Ascending aorta (tissue), 2 donors: ENCODE measurements around the gene ARFIP2. TPM values are rescaled to one million over a fixed set of nuclear protein-coding genes. Genes with fewer than 3 reads are reported as not detected.

Experiments
- DNase-seq, 2 donors: peaks; one replicate each; pipeline ENCODE4 v3.0.0-alpha.2; 2019; ENCODE audit warnings: low spot score in 2 of 2
- H3K27ac ChIP-seq, 2 donors: fragments of 200-600 bp; sonication (generic); one replicate each; pipeline ENCODE4 v1.5.1; 2016 to 2017; ENCODE audit warnings: mild to moderate bottlenecking in 1 of 2
- H3K27me3 ChIP-seq: fragments of 200-600 bp; sonication (generic); one replicate; pipeline ENCODE4 v1.5.1; 2017
- H3K36me3 ChIP-seq, 2 donors: fragments of 200-600 bp; sonication (generic); one replicate each; pipeline ENCODE4 v1.5.1; 2016
- H3K4me1 ChIP-seq, 2 donors: fragments of 200-600 bp; sonication (generic); one replicate each; pipeline ENCODE4 v1.5.1; 2016 to 2017; ENCODE audit warnings: mild to moderate bottlenecking in 1 of 2
- H3K4me3 ChIP-seq, 2 donors: fragments of 200-600 bp; sonication (generic); one replicate each; pipeline ENCODE4 v1.5.1; 2016 to 2017; ENCODE audit warnings: mild to moderate bottlenecking in 1 of 2
- H3K9me3 ChIP-seq, 2 donors: fragments of 200-600 bp; sonication (generic); one replicate each; pipeline ENCODE4 v1.5.1; 2016
- CTCF ChIP-seq, 3 experiments: fragments of 200-600 bp in 2 of 3; fragments of 450-650 bp in 1 of 3; sonication (generic) in 2 of 3; IDR thresholded peaks; one replicate each; pipeline ENCODE4 v1.5.1; 2016 to 2019; ENCODE audit warnings: antibody characterized with exemption in 3 of 3, mild to moderate bottlenecking in 1 of 3, moderate library complexity in 1 of 3
- intact Hi-C: fragments of 100-400 bp; cut with DNase I; formaldehyde crosslinking; loops from one replicate; pipeline ENCODE4 v1.15.1; 2023
- total RNA-seq: library from RNA; depleted of rRNA; stranded (reverse); fragments of >200 nt; gene quantifications from one replicate; pipeline ENCODE4 v1.1.0, GENCODE V29; 2016

Gene ARFIP2
- total RNA-seq, 1 donor from 2014 or later, result 87.8 TPM

- Histone ChIP-seq H3K27ac (peak overlapping the region; percentile 94 to 96), H3K4me3 (peak overlapping the region; percentile 85 to 88), H3K9me3 (no peaks in the 10 kb centered on the region), H3K4me1 (peaks cover 7 to 21% of the 10 kb centered on the region in 2 donors), H3K36me3 (peaks cover 21 to 30% of the 10 kb centered on the region in 2 donors), H3K27me3 (no peaks in the 10 kb centered on the region)
- TF ChIP-seq CTCF (IDR thresholded peaks at IDR 0.05), result peak in 1 of 3 experiments; percentile 4
- intact Hi-C loops, result loop anchor here (1.0 to 5.0 kb wide), 5 partner anchors 36 to 240 kb away; partner anchors contain the start of genes CAVIN3, FHIP1B and MRPL17
- no peak for DNase-seq
These were observed 6.7 kb downstream of the ARFIP2 start for GRCh38 chr11:6474413-6474792.

- peaks cover 21 to 23% of the 10 kb centered on the region in 2 donors for H3K36me3 ChIP-seq
- no peaks in the 10 kb centered on the region for H3K27me3 ChIP-seq
- peaks cover 7 to 24% of the 10 kb centered on the region in 2 donors for H3K4me1 ChIP-seq
- peak; percentile 74 to 96 for DNase-seq
- TF ChIP-seq CTCF (IDR thresholded peaks at IDR 0.05), result peak in 2 of 3 experiments; percentile 22 to 39
- H3K27ac ChIP-seq, result peak within 1 kb of the TSS; percentile 94 to 96
- no peaks in the 10 kb centered on the region for H3K9me3 ChIP-seq
- peak within 1 kb of the TSS; percentile 85 to 88 for H3K4me3 ChIP-seq
- intact Hi-C loops, result loop anchor here (1.0 to 5.0 kb wide), 6 partner anchors 35 to 239 kb away; partner anchors contain the start of genes CAVIN3, FHIP1B, MRPL17 and SMPD1
These were observed 7.4 kb downstream of the ARFIP2 start, which contains the start of gene TRIM3 for GRCh38 chr11:6473451-6474412. Gene TRIM3, minus strand, starts transcription at chr11:6473941. Its CDS starts 8,246 bp downstream, at chr11:6465695.

- Histone ChIP-seq H3K27me3 (no peaks in the 10 kb centered on the region), H3K4me1 (peaks cover 7 to 24% of the 10 kb centered on the region in 2 donors), H3K27ac (peak overlapping the region; percentile 94 to 96), H3K4me3 (peak overlapping the region; percentile 85 to 88), H3K36me3 (peaks cover 13 to 15% of the 10 kb centered on the region in 2 donors), H3K9me3 (no peaks in the 10 kb centered on the region)
- TF ChIP-seq CTCF (IDR thresholded peaks at IDR 0.05), result no peak
- intact Hi-C loops, result loop anchor here (2.0 to 5.0 kb wide), 2 partner anchors 82 to 209 kb away; partner anchors contain the start of genes MRPL17 and SMPD1
- DNase-seq, result no peak
These were observed 8.2 kb downstream of the ARFIP2 start for GRCh38 chr11:6472934-6473333.

- Histone ChIP-seq H3K9me3 (no peaks in the 10 kb centered on the region), H3K4me3 (no peak overlapping the region), H3K4me1 (peaks cover 7 to 19% of the 10 kb centered on the region in 2 donors), H3K36me3 (peaks cover 1 to 7% of the 10 kb centered on the region in 2 donors), H3K27me3 (no peaks in the 10 kb centered on the region), H3K27ac (peak overlapping the region; percentile 56 to 65)
- TF ChIP-seq CTCF (IDR thresholded peaks at IDR 0.05), result no peak
- no peak for DNase-seq
- intact Hi-C loops, result no loop called here
These were observed 11.5 kb downstream of the ARFIP2 start for GRCh38 chr11:6469599-6469998.

GRCh38 chr11:6468712-6469495 is 12.2 kb downstream of the ARFIP2 start:
- peak overlapping the region; percentile 56 to 65 for H3K27ac ChIP-seq
- peak; percentile 72 to 90 for DNase-seq
- H3K4me3 ChIP-seq, result no peak overlapping the region
- no peak for TF ChIP-seq CTCF (IDR thresholded peaks at IDR 0.05)
- H3K36me3 ChIP-seq, result peaks cover 8 to 14% of the 10 kb centered on the region in 2 donors
- H3K9me3 ChIP-seq, result no peaks in the 10 kb centered on the region
- H3K4me1 ChIP-seq, result peaks cover 7 to 15% of the 10 kb centered on the region in 2 donors
- no peaks in the 10 kb centered on the region for H3K27me3 ChIP-seq
- intact Hi-C loops, result no loop called here
